ENCODE measurements around the gene PLPP6.

Gene PLPP6

GRCh38 chr9:4700932-4701331 is 38.8 kb downstream of the PLPP6 start:
- DNase-seq, result no peak

DNA sequence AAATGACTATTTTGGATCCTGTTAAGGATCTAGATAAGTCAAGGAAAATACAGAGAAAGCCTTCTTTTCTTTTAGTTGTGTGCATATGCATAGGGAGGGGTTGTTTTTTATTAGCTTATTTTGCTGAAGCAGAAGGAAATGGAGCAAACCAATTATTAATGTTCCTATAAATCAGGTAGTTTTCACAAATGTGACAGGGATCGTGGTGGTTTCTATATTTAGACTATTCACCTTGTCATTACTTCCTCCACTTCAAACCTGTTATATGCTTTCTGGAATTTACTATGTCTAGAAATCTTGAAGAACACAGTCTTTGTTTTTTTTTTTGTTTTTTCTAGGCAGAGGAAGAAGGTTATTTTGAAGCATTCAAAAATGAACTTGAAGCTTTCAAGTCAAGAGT is 39.4 kb downstream of the PLPP6 start:
- no peak for DNase-seq

GRCh38 chr9:4704129-4704528 is 42.0 kb downstream of the PLPP6 start:
- DNase-seq, result no peak

- DNase-seq, result no peak
Observed at GRCh38 chr9:4706021-4706420, 43.9 kb downstream of the PLPP6 start.

DNA sequence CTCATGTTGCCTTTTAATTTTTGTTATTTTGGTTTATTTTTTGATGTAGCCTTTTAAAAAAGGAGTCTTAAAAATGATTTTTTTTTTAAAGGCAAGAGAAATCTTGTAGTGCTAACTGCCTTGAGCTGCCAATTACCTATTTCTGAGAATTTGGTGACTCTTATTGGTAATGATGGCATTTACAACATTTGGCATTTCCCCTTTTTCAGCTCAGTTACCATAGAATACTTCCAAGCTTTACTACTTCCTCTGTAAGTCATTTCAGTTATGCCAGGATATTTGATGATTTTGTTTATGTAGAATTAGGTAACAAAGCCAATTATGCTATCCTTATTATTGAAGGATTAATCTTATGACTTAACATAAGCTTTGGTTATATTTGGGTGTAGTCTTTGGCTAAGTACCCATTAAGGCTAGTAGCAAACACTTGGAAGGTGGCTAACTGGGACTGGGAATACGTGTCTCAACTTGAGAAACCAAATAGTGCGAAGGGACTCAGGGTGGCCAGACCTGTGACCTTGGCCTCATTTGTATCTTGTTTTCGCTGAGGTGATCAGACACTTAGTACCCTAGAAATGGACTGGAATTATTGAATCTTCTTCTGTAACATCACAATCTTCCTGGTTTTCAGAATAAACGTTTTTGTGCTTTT is 45.0 kb downstream of the PLPP6 start:
- no peak for DNase-seq

- no peak for DNase-seq
Observed at GRCh38 chr9:4709380-4709779, 47.3 kb downstream of the PLPP6 start.

- DNase-seq, result no peak
Observed at GRCh38 chr9:4713849-4714248, 51.8 kb downstream of the PLPP6 start.

DNA sequence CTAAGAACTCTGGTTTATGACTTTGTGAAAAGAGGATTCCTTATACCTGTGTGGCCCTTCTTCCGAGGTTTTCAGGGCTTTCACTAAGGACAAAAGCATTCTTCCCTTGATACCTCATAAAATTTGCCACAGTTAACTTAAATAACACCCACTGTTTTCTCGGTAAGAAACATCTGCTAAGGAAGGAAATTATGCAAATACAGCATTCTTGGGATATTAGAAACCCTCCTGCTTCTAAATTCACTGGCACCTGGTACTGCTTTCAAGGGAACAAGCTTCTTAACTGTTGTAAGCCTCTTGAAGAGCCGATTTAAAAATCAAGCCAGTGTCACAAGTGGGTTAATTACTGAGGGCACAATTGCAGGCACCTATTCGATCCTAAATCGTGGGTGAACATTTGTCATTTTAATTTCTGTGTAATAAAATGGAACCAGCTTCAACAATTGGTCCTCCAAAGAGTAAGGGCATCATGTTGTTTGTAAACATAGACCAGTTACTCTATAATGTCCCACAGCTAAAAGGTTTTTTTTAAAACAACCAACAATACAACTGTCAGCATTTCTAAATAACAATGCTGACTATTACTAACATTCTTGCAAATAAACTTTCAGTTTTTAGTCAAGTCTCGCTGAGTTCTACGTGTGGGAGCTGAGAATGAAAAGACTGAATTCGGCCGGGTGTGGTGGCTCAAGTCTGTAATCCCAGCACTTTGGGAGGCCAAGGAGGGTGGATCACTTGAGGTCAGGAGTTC is 52.3 kb downstream of the PLPP6 start:
- no peak for DNase-seq

Data from midbrain (tissue), 1 donor.